Dermis microvascular lymphatic vessel endothelial cell (primary cell): Measurements from ENCODE around the gene NOS2. TPM values are rescaled to one million over a fixed set of nuclear protein-coding genes. Genes with fewer than 3 reads are reported as not detected.
"Not testable (repeated sequence)": the region's sequence is repeated elsewhere in the genome, so short reads cannot be mapped to it uniquely, and the experiment has no call there.

Experiments used
- DNase-seq, 2 donors: peaks; one replicate each; pipeline versions ENCODE4 v3.0.0 to v3.0.0-alpha.2; 2010; ENCODE audit warnings: low read depth in 2 of 2
- total RNA-seq: library from RNA; depleted of rRNA; stranded (reverse); fragments of >200 nt; gene quantifications from 2 replicates; pipeline ENCODE4 v1.2.1, GENCODE V29; 2014

Gene NOS2
- total RNA-seq: 0.51 and 0.77 TPM in 2 replicates

GRCh38 chr17:27800522-27800921 lies at the start of gene NOS2:
NOS2 (minus strand) TSS chr17:27800529; CDS start chr17:27798809, 1,720 bp downstream.
- DNase-seq: no peak

GRCh38 chr17:27849474-27850185 lies 49.3 kb upstream of the NOS2 start:
- no peak for DNase-seq

DNA sequence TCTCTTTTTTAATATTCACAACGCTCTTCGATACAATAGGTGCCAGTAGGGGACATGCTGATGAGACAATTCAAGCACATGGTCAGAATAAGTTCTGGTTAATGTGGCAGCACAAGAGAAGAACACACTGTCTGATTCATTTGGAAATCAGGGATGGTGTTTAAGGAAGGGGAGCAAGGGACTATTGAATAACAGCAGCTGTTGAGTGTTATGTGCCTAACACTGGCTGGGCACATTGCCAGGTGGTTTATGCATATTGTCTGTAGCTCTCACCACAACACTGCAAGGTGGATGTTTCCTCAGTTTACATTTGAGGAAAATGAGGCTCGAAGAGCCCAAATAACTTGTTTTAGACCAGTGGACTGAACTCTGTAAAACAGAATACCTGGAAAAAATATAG lies 48.6 kb upstream of the NOS2 start:
- DNase-seq: no peak

GRCh38 chr17:27846808-27847307 lies 46.5 kb upstream of the NOS2 start:
- DNase-seq: not testable (repeated sequence)

GRCh38 chr17:27846042-27846655 lies 45.8 kb upstream of the NOS2 start:
- DNase-seq: no peak

- DNase-seq: no peak
Measured at GRCh38 chr17:27845264-27846041, 45.1 kb upstream of the NOS2 start.

- no peak for DNase-seq
Measured at GRCh38 chr17:27840688-27841087, 40.4 kb upstream of the NOS2 start.

DNA sequence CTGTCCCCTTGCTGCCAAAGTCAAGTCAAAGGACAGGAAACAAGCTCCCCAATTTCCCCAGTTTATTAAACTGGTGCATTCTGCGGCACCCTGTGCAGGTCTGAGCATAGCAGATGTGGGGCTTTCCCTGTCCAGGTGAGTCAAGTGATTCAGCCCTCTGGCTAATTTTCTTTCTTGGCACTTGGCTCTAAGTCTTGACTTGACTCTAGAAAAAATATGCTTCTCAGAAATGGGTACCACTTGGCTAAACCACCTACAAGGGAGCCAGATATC lies 40.0 kb upstream of the NOS2 start:
- not testable (repeated sequence) for DNase-seq

DNA sequence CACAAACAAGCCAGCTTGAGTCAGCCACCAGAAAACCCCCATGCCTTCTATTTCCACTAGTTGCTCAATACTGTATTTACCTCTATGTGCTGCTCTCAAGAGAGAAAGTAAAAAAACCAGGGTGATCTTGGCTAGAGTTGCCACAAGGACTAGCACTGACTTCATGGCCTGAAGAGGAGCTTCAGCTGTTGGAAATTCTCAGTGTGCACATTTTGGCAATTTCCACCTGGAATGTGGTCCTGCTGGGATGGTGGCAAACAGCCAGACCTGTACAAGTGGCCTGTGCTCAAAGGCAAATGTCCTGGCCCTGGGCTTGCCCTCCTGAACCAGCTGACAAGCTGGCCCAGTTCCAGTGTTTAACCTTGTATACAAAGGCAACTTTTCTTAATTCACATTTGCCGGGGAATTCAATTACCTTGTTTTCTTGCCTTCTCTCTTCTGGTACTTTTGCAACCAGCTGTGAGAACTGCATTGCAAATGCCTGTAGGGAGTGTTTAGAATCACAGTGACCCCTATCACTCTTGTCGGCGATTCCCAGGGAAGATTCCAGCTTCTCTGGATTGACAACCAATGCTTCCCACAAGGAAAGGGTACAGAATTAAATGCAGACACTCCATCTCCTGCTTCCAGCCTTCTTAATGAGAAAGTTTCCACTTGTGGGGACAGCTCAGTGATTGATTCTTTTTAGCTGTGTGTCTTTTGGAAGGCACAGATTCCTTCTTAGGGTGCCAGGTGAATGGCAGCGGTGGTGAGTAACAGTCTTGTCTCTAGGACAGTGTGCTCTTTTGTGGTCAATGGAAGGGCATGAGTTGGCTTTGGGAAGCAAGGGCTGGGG lies 39.5 kb upstream of the NOS2 start:
- not testable (repeated sequence) for DNase-seq

DNA sequence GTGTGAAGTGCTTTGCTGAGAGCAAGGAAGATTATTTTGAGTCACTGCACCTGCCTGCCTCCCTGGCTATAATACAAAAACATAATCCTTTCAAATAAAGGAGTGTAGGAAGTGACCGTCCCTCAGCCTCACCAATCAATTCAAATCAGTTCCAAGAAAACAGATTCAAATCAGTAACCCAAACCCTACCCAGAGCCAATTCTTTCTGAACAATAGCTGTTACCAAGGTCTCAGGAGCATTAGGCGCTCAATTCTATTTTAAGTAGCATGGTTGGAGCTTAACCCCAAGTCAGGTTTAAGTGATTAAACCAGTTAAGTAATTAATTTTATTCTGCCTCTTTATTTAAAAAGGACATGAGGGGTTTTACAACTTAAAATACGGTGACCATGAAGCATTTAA lies 38.3 kb upstream of the NOS2 start:
- DNase-seq: not testable (repeated sequence)

DNA sequence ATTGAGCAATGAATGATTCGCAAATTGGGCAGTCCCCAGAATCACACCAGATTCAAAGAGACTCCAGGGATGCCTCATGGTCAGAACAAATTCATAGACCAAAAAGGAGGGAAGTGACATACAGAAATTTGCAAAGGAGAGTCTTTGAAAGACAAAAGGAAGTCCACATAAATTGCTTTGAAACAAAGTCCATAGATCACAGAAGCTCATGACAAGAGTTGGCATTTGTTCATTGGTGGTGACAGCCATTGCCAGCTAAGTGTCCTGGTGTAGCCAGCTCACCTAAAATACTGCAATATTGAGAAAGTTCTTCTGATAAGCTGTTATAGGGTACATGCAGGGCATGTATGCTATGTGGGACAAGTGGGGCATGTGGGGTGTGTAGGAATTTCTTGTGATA lies 37.4 kb upstream of the NOS2 start:
- DNase-seq: not testable (repeated sequence)

- DNase-seq: no peak
Measured at GRCh38 chr17:27836651-27837050, 36.3 kb upstream of the NOS2 start.

- DNase-seq: no peak
Measured at GRCh38 chr17:27834571-27834970, 34.2 kb upstream of the NOS2 start.

- DNase-seq: no peak
Measured at GRCh38 chr17:27832831-27833230, 32.5 kb upstream of the NOS2 start.

DNA sequence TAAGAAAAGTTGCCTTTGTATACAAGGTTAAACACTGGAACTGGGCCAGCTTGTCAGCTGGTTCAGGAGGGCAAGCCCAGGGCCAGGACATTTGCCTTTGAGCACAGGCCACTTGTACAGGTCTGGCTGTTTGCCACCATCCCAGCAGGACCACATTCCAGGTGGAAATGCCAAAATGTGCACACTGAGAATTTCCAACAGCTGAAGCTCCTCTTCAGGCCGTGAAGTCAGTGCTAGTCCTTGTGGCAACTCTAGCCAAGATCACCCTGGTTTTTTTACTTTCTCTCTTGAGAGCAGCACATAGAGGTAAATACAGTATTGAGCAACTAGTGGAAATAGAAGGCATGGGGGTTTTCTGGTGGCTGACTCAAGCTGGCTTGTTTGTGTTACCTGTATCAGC lies 29.6 kb upstream of the NOS2 start:
- not testable (repeated sequence) for DNase-seq

- DNase-seq: not testable (repeated sequence)
Measured at GRCh38 chr17:27829143-27829711, 28.9 kb upstream of the NOS2 start.

DNA sequence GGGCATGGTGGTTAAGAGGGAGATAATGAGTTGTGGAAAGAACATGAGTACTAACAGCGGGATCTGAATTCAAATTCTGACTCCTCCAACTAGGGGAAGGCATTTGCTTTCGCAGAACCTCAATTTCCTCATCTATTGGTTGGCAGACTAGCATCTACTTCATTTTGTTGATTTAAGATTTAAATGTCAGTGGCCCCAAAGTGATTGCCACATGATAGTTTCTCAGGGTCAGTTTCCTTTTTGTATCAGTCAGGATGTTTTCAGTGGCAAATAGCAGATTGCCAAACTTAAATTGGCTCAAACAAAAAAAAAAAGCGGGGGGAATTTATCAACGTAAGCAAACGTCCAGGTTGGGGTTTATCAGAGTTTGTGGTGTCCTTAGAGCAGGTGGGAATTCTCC lies 25.1 kb upstream of the NOS2 start:
- no peak for DNase-seq

DNA sequence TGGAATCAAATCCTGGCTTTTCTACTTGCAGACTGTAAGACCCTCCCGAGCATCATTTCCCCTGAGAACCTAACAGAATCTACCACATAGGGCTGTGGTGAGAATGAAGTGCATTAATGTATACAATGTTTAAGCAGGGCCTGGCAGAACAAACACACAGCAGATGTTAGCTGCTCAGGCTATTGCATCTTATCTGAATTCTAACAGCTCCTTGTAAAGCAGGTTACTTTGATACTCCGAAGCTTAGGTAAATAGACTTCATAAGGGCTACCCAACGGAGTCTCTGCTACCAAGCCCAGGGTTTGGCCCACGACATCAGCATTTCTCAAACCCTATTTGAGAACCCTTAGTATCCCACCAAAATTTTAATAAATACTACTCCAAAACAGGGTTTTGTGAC lies 24.4 kb upstream of the NOS2 start:
- DNase-seq: no peak

GRCh38 chr17:27824176-27824715 lies 23.9 kb upstream of the NOS2 start:
- no peak for DNase-seq

GRCh38 chr17:27822108-27822507 lies 21.8 kb upstream of the NOS2 start:
- DNase-seq: not testable (repeated sequence)

DNA sequence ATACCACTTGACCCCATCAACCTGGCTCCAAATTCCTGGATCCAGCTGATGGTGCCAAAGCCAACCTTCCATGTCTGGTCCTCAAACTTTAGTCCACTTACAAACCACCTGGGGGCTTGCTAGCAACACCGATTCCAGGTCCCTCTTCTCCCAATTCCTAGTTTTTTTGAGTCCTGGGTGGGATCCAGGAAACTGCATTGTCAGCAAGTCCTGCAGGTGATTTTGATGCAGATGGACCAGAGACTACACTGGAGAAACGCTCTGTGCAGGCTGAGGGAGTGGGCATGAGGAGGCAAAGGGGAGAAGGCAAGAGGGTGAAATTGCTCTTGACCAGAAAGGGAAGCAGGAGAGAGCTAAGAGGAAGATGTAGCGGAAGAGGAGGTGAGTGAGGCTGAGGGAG lies 21.0 kb upstream of the NOS2 start:
- no peak for DNase-seq
